GM18507 (cell line): ENCODE data around the gene FBN3.
"Not testable (repeated sequence)": the region's sequence is repeated elsewhere in the genome, so short reads cannot be mapped to it uniquely, and the experiment has no call there.

Experiments used
- DNase-seq: peaks from one replicate; pipeline ENCODE4 v3.0.0; 2011; ENCODE audit warnings: low read depth; ENCODE audit not compliant: insufficient read length; ENCODE audit errors: extremely low spot score
- FAIRE-seq: peaks from 2 replicates; lab custom pipeline; 2011; peaks lifted over from hg19 to GRCh38; lab: Jason Lieb, UNC

FBN3 gene

GRCh38 chr19:8126008-8126407, 23.4 kb downstream of the FBN3 start:
- no peak for FAIRE-seq
- DNase-seq = no peak

DNA sequence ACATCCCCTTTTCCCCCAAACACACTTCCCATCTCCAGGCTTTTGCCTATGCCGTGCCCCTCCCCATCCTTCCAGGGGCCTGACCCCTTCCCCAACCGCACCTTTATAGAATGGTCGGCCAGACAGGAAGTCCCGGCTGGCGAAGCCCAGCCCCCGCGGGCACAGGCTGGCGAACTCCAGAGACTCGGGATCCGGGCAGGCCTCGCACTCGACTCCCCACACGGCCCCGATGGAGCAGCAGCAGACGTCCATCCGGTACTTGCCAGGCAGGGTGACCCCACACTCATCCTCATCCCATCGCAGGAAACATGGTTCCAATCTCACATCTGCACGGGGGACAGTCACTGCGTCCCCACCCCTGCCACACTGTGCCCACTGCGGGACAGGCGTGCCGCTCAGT, 25.7 kb downstream of the FBN3 start:
- no peak for FAIRE-seq
- DNase-seq = no peak

GRCh38 chr19:8120636-8121480, 28.5 kb downstream of the FBN3 start:
- DNase-seq (no peak), FAIRE-seq (no peak)

GRCh38 chr19:8117991-8118390, 31.4 kb downstream of the FBN3 start:
- no peak for FAIRE-seq
- DNase-seq = no peak

GRCh38 chr19:8116437-8117293, 32.7 kb downstream of the FBN3 start:
- FAIRE-seq (no peak), DNase-seq (no peak)

DNA sequence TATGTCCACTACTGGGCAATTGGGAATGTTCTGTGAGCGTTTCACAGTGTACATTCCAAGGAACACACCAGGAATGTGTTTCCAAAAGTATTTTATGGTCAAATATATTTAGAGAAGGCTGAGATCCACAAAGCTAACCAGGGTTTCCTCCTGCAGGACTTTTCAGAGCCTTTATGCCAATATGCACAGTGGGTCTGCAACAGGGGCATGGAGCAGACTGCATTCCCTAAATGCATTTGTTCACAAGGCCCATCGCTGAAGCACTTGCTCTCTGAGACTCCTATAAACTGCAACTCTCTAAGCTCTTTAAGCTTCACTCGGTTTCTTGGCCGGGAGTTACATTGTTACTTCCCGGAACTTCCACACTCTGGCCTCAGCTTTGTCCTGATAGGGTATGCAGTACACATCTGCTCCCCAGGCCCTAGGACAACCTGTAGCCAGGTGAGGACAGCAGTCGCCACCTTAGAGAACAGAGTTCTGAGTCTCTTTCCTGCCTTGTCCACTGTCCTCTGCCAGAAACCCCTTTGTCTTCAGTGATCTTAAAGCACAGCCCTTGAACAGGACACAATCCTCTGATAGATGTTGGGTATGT, 33.5 kb downstream of the FBN3 start:
- no peak for FAIRE-seq

GRCh38 chr19:8113017-8113416, 36.4 kb downstream of the FBN3 start:
- FAIRE-seq (no peak), DNase-seq (no peak)

More for the DNA sequence above, 33.5 kb downstream of the FBN3 start:
- no peak for DNase-seq

DNA sequence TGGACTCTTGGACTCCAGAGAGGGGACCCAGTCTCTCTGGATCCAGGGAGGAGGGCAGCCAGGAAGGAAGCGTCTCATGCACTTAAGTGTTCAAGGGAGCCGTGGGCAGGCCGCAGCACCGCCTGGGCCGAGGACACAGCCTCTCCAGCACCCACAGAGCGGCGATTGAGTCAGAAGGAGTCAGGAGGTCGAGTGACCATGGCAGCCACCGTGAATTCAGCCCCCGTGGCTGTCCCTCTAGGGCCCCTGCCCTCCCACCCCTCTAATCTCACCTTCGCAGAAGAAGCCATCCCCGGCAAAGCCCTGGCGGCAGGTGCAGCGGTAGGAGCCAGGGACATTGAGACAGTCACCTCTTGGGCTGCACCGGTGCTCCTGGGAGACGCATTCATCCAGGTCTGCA, 38.0 kb downstream of the FBN3 start:
- DNase-seq (no peak), FAIRE-seq (no peak)

GRCh38 chr19:8110931-8111330, 38.5 kb downstream of the FBN3 start:
- DNase-seq = no peak
- no peak for FAIRE-seq

- DNase-seq = no peak
- FAIRE-seq = no peak
These were observed 39.3 kb downstream of the FBN3 start for GRCh38 chr19:8109890-8110662.

DNA sequence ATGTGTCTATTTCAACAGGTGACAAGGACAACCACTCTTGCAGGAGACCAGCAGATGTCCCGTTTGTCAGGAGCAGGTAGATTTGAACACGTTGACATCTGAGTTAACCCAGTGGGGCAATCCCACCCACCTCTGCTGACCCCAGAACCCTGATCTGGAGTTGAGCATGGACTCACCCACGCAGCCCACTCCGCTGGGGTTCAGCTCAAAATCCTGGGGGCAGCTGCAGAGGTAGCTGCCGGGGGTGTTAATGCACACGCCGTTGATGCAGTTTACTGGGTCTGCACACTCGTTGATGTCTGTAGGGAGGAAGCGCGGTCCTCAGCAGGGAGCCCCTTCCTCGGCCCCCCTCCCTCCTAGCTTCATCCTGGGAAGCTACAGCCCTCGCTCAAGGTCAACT, 39.9 kb downstream of the FBN3 start:
- DNase-seq (no peak), FAIRE-seq (no peak)

GRCh38 chr19:8108560-8109445, 40.6 kb downstream of the FBN3 start:
- no peak for FAIRE-seq
- no peak for DNase-seq

DNA sequence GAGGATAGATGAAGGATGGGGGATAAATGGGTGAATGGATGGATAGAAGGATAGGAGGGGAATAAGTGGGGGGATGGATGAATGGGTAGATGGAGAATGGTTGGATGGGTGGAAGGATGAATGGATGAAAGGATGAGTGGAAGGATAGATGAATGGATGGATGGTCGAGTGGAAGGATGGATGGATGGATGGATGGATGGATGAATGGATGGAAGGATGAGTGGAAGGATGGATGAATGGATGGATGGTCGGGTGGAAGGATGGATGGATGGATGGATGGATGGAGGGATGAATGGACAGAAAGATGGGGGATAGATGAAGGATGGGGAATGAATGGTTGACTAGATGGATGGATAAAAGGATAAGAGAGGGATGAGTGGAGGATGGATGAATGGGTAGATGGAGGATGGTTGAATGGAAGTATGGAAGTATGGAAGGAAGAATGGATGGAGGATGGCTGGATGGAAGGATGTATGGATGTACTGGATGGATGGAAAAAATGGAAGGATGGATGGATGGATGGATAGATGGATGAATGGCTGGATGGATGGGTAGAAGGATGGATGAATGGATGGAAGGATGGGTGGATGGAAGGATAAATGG, 42.0 kb downstream of the FBN3 start:
- DNase-seq (no peak), FAIRE-seq (no peak)

DNA sequence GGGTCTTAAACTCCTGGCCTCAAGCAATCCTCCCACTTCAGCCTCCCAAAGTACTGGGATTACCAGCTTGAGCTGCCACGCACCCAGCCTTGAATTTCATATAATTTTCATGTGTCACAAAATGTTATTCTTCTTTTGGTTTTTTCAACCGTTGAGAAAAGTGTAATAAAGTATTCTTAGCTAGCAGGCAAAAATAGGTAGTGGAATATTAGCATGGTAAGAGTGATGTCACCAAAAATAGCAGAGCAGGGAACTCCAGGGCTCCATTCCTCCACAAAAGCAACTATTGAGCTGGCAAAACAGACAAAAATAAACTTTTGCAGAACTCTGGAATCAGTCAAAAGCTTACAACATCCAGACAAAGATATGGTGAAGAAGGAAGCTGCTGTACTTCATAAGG, 43.9 kb downstream of the FBN3 start:
- DNase-seq = no peak
- no peak for FAIRE-seq

GRCh38 chr19:8101910-8102309, 47.5 kb downstream of the FBN3 start:
- not testable (repeated sequence) for DNase-seq, FAIRE-seq

DNA sequence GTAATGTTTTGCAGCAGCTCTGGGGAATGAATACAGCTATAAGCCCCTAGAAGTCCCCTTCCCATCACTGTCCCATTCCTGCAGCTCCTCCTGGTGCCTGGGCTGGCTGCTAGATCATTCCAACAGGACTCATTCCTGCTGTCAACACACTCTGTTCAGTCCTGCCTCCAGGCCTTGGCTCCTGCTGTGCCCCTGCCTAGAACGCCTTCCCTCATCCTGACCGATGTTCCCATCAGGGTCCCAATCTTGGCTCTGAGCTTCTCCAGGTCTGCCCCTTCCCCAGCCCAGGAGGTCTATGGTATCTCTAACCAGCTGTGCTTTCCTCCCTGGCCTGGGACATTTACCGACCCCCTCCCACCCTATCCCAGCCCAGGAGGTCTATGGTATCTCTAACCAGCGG, 48.1 kb downstream of the FBN3 start:
- FAIRE-seq = no peak
- no peak for DNase-seq

GRCh38 chr19:8097681-8098567, 51.5 kb downstream of the FBN3 start:
- FAIRE-seq (no peak), DNase-seq (no peak)
